H9 (cell line): ENCODE results near the gene HPSE. TPM values are rescaled to one million over a fixed set of nuclear protein-coding genes. Genes with fewer than 3 reads are reported as not detected.

Experiments used
- DNase-seq: peaks from one replicate; pipeline ENCODE4 v3.0.0-alpha.2; 2017
- H2AFZ ChIP-seq: one replicate; pipeline ENCODE4 v1.6.1; 2013; ENCODE audit warnings: mild to moderate bottlenecking, low read length, control low read depth, moderate library complexity
- H2AK5ac ChIP-seq: 2 replicates; pipeline ENCODE4 v1.6.1; 2013; ENCODE audit warnings: low read length, control low read depth, mixed read lengths; ENCODE audit not compliant: insufficient read length
- H2BK120ac ChIP-seq: one replicate; pipeline ENCODE4 v1.6.1; 2013; ENCODE audit warnings: low read depth, mild to moderate bottlenecking, low read length, control low read depth, inconsistent platforms; ENCODE audit not compliant: poor library complexity, severe bottlenecking
- H2BK12ac ChIP-seq: 2 replicates; pipeline ENCODE4 v1.6.1; 2013; ENCODE audit warnings: low read length, control low read depth, mixed read lengths, low read depth; ENCODE audit not compliant: insufficient read length
- H2BK15ac ChIP-seq: 2 replicates; pipeline ENCODE4 v1.6.1; 2013; ENCODE audit warnings: low read depth, low read length, control low read depth
- H2BK20ac ChIP-seq: one replicate; pipeline ENCODE4 v1.6.1; 2013; ENCODE audit warnings: low read depth, mild to moderate bottlenecking, low read length, control low read depth, inconsistent platforms; ENCODE audit not compliant: poor library complexity, severe bottlenecking
- H2BK5ac ChIP-seq: 2 replicates; pipeline ENCODE4 v1.6.1; 2013; ENCODE audit warnings: low read length, control low read depth, mixed read lengths; ENCODE audit not compliant: insufficient read length
- H3K14ac ChIP-seq: 2 replicates; pipeline ENCODE4 v1.6.1; 2013; ENCODE audit warnings: low read length, control low read depth; ENCODE audit not compliant: insufficient read depth
- H3K18ac ChIP-seq: 2 replicates; pipeline ENCODE4 v1.6.1; 2013; ENCODE audit warnings: low read depth, mild to moderate bottlenecking, mixed read lengths, low read length, control low read depth; ENCODE audit not compliant: insufficient read length
- H3K23ac ChIP-seq: 2 replicates; pipeline ENCODE4 v1.6.1; 2013; ENCODE audit warnings: low read length, control low read depth, mixed read lengths, low read depth; ENCODE audit not compliant: insufficient read length
- H3K23me2 ChIP-seq: 2 replicates; pipeline ENCODE4 v1.6.1; 2013; ENCODE audit warnings: low read depth, mild to moderate bottlenecking, mixed read lengths, low read length, control low read depth; ENCODE audit not compliant: insufficient read length, poor library complexity, severe bottlenecking
- H3K27ac ChIP-seq: 2 replicates; pipeline ENCODE4 v1.5.1; 2013; ENCODE audit warnings: low read length, control low read depth, mixed read lengths, low read depth; ENCODE audit not compliant: insufficient read length
- H3K27me3 ChIP-seq: 2 replicates; pipeline ENCODE4 v1.6.1; 2013; ENCODE audit warnings: low read length, control low read depth, inconsistent platforms; ENCODE audit not compliant: insufficient read depth
- H3K4ac ChIP-seq: 2 replicates; pipeline ENCODE4 v1.6.1; 2013; ENCODE audit warnings: low read depth, mild to moderate bottlenecking, control low read depth, inconsistent platforms, low read length, moderate library complexity
- H3K4me1 ChIP-seq: 2 replicates; pipeline ENCODE4 v1.6.1; 2013; ENCODE audit warnings: low read length, control low read depth, inconsistent platforms; ENCODE audit not compliant: insufficient read depth
- H3K4me2 ChIP-seq: 2 replicates; pipeline ENCODE4 v1.6.1; 2013; ENCODE audit warnings: low read length, control low read depth, mixed read lengths; ENCODE audit not compliant: insufficient read length, insufficient read depth
- H3K56ac ChIP-seq: 2 replicates; pipeline ENCODE4 v1.6.1; 2013; ENCODE audit warnings: low read depth, mild to moderate bottlenecking, mixed read lengths, low read length, control low read depth; ENCODE audit not compliant: insufficient read length
- H3K79me1 ChIP-seq: 2 replicates; pipeline ENCODE4 v1.6.1; 2013; ENCODE audit warnings: low read depth, mild to moderate bottlenecking, moderate library complexity, low read length, control low read depth, inconsistent platforms; ENCODE audit not compliant: insufficient read depth, poor library complexity, severe bottlenecking
- H3K79me2 ChIP-seq: 2 replicates; pipeline ENCODE4 v1.6.1; 2013; ENCODE audit warnings: low read length, control low read depth, inconsistent platforms; ENCODE audit not compliant: insufficient read depth
- H3K9ac ChIP-seq: 2 replicates; pipeline ENCODE4 v1.6.1; 2013; ENCODE audit warnings: low read length, control low read depth, mixed read lengths; ENCODE audit not compliant: insufficient read length; ENCODE audit errors: extremely low read depth
- H3K9me3 ChIP-seq: one replicate; pipeline ENCODE4 v1.6.1; 2013; ENCODE audit warnings: low read depth, low read length, inconsistent platforms; ENCODE audit not compliant: control insufficient read depth
- H3T11ph ChIP-seq: one replicate; pipeline ENCODE4 v1.6.1; 2013; ENCODE audit warnings: mild to moderate bottlenecking, low read length, control low read depth, inconsistent platforms
- H4K20me1 ChIP-seq: one replicate; pipeline ENCODE4 v1.6.1; 2013; ENCODE audit not compliant: control insufficient read depth, insufficient read length, insufficient read depth
- H4K5ac ChIP-seq: 2 replicates; pipeline ENCODE4 v1.6.1; 2013; ENCODE audit warnings: low read depth, mild to moderate bottlenecking, mixed read lengths, low read length, control low read depth; ENCODE audit not compliant: insufficient read length
- H4K8ac ChIP-seq: replicated peaks from 2 replicates; pipeline ENCODE4 v1.6.1; 2013; ENCODE audit warnings: low read length, control low read depth, mixed read lengths, low read depth; ENCODE audit not compliant: insufficient read length
- H4K91ac ChIP-seq: 2 replicates; pipeline ENCODE4 v1.6.1; 2013; ENCODE audit warnings: low read depth, mild to moderate bottlenecking, moderate library complexity, mixed read lengths, low read length, control low read depth; ENCODE audit not compliant: insufficient read length
- H3K27ac Mint-ChIP-seq, 3 experiments: 2 replicates in 2 of 3; 3 replicates in 1 of 3; pipeline ENCODE4 v1.8.0; 2020 to 2021; ENCODE audit warnings: mixed read lengths in 3 of 3, mild to moderate bottlenecking in 1 of 3, moderate library complexity in 1 of 3
- H3K27me3 Mint-ChIP-seq: 2 replicates; pipeline ENCODE4 v1.8.0; 2021; ENCODE audit warnings: low read depth, mild to moderate bottlenecking, moderate library complexity, mixed read lengths
- H3K36me3 Mint-ChIP-seq, 3 experiments: 2 replicates in 2 of 3; 3 replicates in 1 of 3; pipeline ENCODE4 v1.8.0; 2020 to 2021; ENCODE audit warnings: low read depth in 3 of 3, mixed read lengths in 3 of 3; ENCODE audit not compliant: insufficient read depth in 1 of 3
- H3K4me1 Mint-ChIP-seq, 2 experiments: 2 replicates each; pipeline ENCODE4 v1.8.0; 2020; ENCODE audit warnings: mixed read lengths in 2 of 2
- H3K4me3 Mint-ChIP-seq, 2 experiments: 2 replicates in 1 of 2; 3 replicates in 1 of 2; pipeline ENCODE4 v1.8.0; 2020 to 2021; ENCODE audit warnings: mild to moderate bottlenecking in 2 of 2, mixed read lengths in 2 of 2, moderate library complexity in 1 of 2
- H3K9me3 Mint-ChIP-seq, 2 experiments: 2 replicates in 1 of 2; 3 replicates in 1 of 2; pipeline ENCODE4 v1.8.0; 2020; ENCODE audit warnings: mild to moderate bottlenecking in 2 of 2, mixed read lengths in 2 of 2, moderate library complexity in 1 of 2
- CTCF ChIP-seq: fragments of 200-600 bp; sonication (generic); conservative IDR thresholded peaks from 3 replicates; pipeline ENCODE4 v1.8.0; 2021; ENCODE audit warnings: antibody characterized with exemption, mild to moderate bottlenecking
- WGBS: extraction: QIAGEN DNeasy Blood & Tissue Kit; methylation state at CpG from one replicate; pipeline ENCODE4 v1.1.7; 2013; ENCODE audit warnings: missing lambda C conversion rate, low lambda C conversion rate, mixed read lengths; ENCODE audit not compliant: insufficient read length; ENCODE audit errors: extremely low coverage; 5-methylcytosine and 5-hydroxymethylcytosine counted together
- total RNA-seq: library from RNA; stranded (reverse); gene quantifications from 2 replicates; pipeline ENCODE4 v1.2.1, GENCODE V29; 2021

Gene HPSE
- total RNA-seq, 1 experiment from 2014 or later, result 2.0 TPM

GRCh38 chr4:83381173-83381572 lies 46.5 kb upstream of the HPSE start:
- H4K20me1 ChIP-seq, result no peaks in the 10 kb centered on the region
- H3K56ac ChIP-seq, result no peak overlapping the region
- no CpG with 5 or more reads among the region's 4 CpGs for WGBS
- H3K23ac ChIP-seq, result no peak overlapping the region
- no peak for DNase-seq
- no peak overlapping the region for H2AFZ ChIP-seq
- peaks cover 15 to 25% (median 16%) of the 10 kb centered on the region in 3 experiments for H3K36me3 Mint-ChIP-seq
- no peak for TF ChIP-seq CTCF
- peaks cover 31 to 35% of the 10 kb centered on the region in 2 experiments for H3K9me3 Mint-ChIP-seq
- H3K9ac ChIP-seq, result no peak overlapping the region
- H3K18ac ChIP-seq, result no peak overlapping the region
- no peak overlapping the region for H2BK20ac ChIP-seq
- H2BK5ac ChIP-seq, result no peak overlapping the region
- H3K23me2 ChIP-seq, result no peaks in the 10 kb centered on the region
- no peaks in the 10 kb centered on the region for H3K79me2 ChIP-seq
- H3K4me3 Mint-ChIP-seq, result no peak overlapping the region
- no peaks in the 10 kb centered on the region for H3K79me1 ChIP-seq
- H4K91ac ChIP-seq, result no peak overlapping the region
- H3T11ph ChIP-seq, result no peak overlapping the region
- H2BK12ac ChIP-seq, result no peak overlapping the region
- H2BK120ac ChIP-seq, result no peak overlapping the region
- peaks cover 15% of the 10 kb centered on the region for H3K27me3 Mint-ChIP-seq
- H2AK5ac ChIP-seq, result no peak overlapping the region
- H3K27me3 ChIP-seq, result no peaks in the 10 kb centered on the region
- no peak overlapping the region for H3K27ac ChIP-seq
- no peak overlapping the region for H4K8ac ChIP-seq
- no peak overlapping the region for H3K27ac Mint-ChIP-seq
- H3K4me1 Mint-ChIP-seq, result peaks cover 0 to 3% of the 10 kb centered on the region in 2 experiments; a peak in 3 of 4 replicates
- no peak overlapping the region for H4K5ac ChIP-seq
- H3K4me1 ChIP-seq, result no peaks in the 10 kb centered on the region
- H2BK15ac ChIP-seq, result no peak overlapping the region
- no peak overlapping the region for H3K4ac ChIP-seq
- peaks cover 17% of the 10 kb centered on the region for H3K9me3 ChIP-seq
- no peak overlapping the region for H3K14ac ChIP-seq
- no peak overlapping the region for H3K4me2 ChIP-seq
